GM12892 (cell line): ENCODE results near the gene TMPRSS15.
"Not testable (repeated sequence)": the region's sequence is repeated elsewhere in the genome, so short reads cannot be mapped to it uniquely, and the experiment has no call there.

Experiments
- DNase-seq: peaks from one replicate; pipeline ENCODE4 v3.0.0; 2011; ENCODE audit not compliant: insufficient read length
- FAIRE-seq: peaks from 2 replicates; lab custom pipeline; 2011; peaks lifted over from hg19 to GRCh38; lab: Jason Lieb, UNC
- POLR2A ChIP-seq: IDR thresholded peaks from 2 replicates; pipeline ENCODE4 v1.6.1; 2011; ENCODE audit warnings: low read depth, low read length, control low read depth
- POLR2AphosphoS5 ChIP-seq: IDR thresholded peaks from 2 replicates; pipeline ENCODE4 v1.6.1; 2011; ENCODE audit warnings: low read depth, low read length, control low read depth
- TAF1 ChIP-seq: IDR thresholded peaks from 2 replicates; pipeline ENCODE4 v1.6.1; 2011; ENCODE audit warnings: low read depth, mild to moderate bottlenecking, control low read depth, low read length, borderline replicate concordance

The TMPRSS15 gene

DNA sequence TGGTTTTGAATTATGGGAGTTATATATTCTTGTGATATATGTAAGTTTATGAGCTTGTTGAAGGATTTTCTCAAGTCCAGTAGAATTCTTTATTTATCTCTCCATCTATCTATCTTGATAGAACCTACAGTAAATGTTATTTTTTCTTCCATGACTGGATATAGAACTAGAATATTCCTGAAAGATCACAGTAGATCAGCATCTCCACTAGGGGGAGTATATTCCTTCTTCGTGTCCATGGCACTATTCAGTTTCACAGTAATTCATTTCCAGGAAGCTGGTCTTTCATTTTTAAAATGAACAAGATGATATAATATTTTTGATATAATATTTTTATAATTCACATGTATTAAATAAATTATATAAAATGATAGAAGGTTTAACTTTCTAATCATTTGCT, 18.8 kb downstream of the TMPRSS15 start:
- TF ChIP-seq POLR2AphosphoS5: no peak
- TF ChIP-seq POLR2A: no peak
- TF ChIP-seq TAF1: no peak
- FAIRE-seq (no peak), DNase-seq (no peak)

DNA sequence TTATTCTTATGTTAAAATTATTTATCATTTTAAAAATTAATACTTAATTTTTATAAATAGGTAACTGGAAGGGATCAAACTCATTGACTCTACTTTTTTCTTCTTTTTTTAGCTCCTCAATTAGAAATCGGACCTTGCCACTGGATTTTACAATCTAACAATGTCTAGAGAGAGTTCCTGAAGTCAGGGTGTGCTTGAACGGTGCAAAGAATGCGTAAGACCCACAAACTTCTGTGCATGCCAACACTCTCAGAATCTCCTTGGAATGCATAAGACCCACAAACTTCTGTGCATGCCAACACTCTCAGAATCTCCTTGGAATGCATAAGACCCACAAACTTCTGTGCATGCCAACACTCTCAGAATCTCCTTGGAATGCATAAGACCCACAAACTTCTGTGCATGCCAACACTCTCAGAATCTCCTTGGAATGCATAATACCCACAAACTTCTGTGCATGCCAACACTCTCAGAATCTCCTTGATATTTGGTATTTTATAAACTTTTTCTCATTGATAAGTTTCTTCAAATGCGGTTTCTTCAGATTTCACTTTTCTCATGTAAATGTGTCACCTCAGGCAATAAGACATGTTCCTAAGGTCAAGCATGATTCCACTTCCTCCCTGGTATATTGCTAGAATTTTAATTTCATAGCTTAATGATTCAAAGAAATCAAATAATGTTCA, 20.5 kb downstream of the TMPRSS15 start:
- not testable (repeated sequence) for FAIRE-seq, DNase-seq

DNA sequence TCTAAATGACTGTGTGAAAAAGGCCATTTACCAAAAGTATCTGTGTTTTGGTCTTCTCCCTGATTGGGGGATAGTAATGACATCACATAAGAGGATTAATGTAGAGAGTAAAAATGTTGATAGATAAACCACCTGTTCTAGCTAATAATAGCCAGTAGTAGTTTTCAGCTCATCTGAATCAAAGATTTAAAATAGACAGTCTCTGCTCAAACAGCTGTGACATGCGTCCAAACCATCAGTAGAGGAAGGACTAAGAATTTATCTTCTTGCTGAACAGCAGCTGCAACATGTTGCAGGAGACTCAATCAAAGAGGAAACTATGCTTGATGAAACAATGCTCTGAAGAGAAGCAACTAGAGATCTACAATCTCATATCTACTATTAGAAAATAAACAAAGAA, 21.4 kb downstream of the TMPRSS15 start:
- no peak for DNase-seq
- TF ChIP-seq POLR2A (no peak), POLR2AphosphoS5 (no peak), TAF1 (no peak)
- no peak for FAIRE-seq

DNA sequence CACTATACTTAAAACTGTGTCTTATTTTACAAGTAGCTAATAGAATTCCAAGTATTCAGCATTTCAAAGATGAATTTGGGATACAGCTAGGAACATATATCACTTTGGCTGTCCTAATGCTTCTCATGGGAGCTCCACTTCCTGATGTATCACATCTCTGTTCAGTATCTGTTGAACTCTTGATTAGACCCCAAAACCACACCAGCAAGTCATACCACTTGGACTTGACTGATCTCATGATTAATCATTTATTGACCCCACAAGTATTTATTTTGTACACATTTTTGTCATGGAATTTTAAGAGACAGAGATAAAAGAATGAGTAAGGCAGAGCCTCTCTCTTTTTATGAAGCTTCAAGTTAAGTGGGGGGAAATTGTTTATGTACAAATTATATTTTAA, 30.0 kb downstream of the TMPRSS15 start:
- TF ChIP-seq POLR2A (no peak), TAF1 (no peak), POLR2AphosphoS5 (no peak)
- FAIRE-seq (no peak), DNase-seq (no peak)

DNA sequence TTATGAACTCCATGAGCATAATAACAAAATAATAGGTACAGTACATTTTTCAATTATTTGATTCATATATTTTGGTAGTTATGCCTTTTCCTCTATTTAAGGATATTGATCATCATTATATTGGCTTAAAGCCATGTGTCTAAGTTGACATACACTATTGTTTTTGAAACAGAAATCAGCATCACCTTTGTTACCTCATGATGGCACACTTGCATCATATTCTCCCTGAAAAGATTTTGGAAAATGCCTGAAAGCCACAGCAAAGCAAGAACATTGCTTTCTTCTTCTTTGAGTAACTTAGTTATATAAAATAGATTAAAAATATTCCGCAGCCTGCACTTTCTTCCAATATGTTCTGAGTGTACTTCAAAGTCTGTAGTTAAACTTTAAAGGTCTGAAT, 33.3 kb downstream of the TMPRSS15 start:
- TF ChIP-seq POLR2A: no peak
- TF ChIP-seq POLR2AphosphoS5: no peak
- TF ChIP-seq TAF1: no peak
- no peak for DNase-seq
- no peak for FAIRE-seq

DNA sequence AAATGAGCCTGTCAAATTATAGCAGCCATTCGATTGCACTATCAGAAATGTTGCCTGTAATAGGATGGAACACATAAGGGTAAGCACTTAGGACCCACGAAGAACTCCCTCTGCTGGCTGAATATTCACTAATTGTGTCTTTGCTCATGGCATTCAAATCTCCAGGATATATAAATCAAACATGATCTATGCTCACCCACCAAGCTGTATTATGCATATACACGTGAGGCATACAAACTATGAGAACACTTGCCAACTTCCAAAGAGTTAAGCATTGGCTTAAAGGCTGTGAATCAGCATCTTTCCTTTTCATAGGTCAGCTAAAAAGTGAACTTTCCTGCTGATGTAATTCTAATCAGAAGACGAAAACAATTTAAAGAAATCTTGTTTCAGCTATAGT, 34.5 kb downstream of the TMPRSS15 start:
- FAIRE-seq (no peak), DNase-seq (no peak)
- TF ChIP-seq POLR2A: no peak
- TF ChIP-seq POLR2AphosphoS5: no peak
- no peak for TF ChIP-seq TAF1

DNA sequence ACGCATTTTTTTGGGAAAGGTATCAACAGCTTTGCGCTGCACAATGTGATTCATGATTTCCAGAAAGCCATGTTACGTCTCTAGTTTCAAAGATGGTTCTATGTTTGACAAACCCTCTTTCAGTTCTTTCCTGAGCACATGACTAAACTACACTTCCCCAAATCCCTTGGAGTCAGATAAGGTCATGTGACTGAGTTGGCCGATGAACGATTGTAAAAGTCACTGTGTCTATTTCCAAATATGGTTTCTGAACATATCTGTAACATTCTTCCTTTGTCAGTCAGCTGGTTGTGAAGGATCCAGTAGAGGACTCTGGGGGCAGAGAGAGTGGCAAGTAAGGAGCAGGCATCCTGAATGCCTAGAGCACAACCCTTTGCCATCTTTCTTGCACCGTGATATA, 35.4 kb downstream of the TMPRSS15 start:
- no peak for FAIRE-seq

DNA sequence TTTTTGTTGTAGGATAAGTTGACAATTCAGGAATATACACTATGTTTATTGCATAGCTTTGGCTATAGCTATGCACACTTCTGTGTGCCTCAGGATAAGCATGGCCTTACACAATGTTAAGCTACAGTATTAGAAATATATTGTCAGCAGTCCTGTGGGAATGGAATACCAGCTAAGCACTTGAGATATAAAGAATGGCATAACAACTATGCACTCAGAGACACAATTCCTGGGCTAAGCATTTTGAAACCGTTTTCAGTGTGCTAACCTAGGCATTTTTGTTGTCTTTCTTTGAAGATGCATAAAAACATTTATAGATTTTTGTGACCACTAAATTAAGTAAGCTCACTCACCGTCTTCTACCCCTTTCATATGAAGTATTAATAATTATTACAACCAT, 46.8 kb downstream of the TMPRSS15 start:
- DNase-seq (no peak), FAIRE-seq (no peak)
- TF ChIP-seq POLR2AphosphoS5 (no peak), TAF1 (no peak), POLR2A (no peak)

More for the DNA sequence above, 35.4 kb downstream of the TMPRSS15 start:
- TF ChIP-seq POLR2AphosphoS5 (no peak), TAF1 (no peak), POLR2A (no peak)
- DNase-seq: no peak

DNA sequence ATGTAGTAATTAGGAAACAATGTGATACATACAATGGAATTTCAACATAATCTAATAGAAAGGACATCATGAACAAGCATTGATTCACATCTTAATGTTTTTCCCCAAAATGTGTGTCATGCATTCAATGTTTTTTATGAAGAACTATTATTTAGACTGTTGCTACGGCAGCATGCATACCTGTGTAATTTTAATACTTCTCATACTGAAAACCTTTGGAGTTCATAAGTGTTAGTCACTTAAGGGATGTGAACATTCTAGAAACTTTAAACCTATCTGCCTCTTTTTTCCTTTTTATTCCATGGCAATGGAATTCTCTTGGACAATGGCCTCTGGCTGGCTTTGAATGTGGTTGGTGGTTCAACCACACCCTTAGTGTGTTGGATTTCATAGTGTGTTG, 48.6 kb downstream of the TMPRSS15 start:
- no peak for FAIRE-seq
- no peak for DNase-seq
- TF ChIP-seq TAF1 (no peak), POLR2A (no peak), POLR2AphosphoS5 (no peak)

DNA sequence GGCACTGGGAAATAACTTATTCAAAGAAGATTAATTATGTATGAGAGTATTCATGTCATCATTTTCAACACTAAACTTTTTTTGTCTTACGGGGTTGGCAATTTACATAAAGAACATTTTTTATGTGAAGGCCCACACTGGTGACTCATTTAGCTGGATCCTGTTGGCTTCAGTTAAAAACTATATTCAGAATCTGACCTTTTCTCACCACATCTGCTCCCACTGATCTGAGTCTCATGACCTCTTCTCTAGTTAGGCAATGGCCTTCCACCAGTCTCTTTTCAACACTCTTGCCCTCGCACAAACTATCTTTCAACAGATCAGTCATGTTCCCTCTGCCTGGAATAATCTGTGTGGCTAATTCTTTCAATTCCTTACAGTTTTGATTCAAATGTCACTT, 53.4 kb downstream of the TMPRSS15 start:
- DNase-seq: no peak
- no peak for TF ChIP-seq TAF1
- no peak for TF ChIP-seq POLR2AphosphoS5
- no peak for TF ChIP-seq POLR2A

DNA sequence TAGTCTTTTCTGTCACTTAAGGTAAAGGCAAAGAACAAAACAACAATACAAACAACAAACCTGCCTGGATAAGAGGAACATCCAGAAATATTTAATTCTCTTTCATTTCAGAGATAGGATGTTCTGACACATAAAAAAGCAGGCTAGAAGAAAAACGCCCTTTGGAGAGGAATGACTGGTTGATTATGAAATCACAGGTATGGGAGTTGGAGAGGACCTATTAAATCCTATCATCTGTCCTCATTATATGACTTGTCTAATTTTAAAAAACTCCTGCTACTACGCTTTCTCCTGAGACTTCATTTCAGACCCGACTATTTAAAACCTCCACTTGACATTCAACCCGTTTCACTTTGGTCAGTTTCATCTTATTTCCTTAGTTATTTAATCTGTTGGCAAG, 54.1 kb downstream of the TMPRSS15 start:
- no peak for TF ChIP-seq TAF1
- TF ChIP-seq POLR2A: no peak
- no peak for TF ChIP-seq POLR2AphosphoS5
- DNase-seq (no peak), FAIRE-seq (no peak)

More for the DNA sequence above, 53.4 kb downstream of the TMPRSS15 start:
- FAIRE-seq: no peak

DNA sequence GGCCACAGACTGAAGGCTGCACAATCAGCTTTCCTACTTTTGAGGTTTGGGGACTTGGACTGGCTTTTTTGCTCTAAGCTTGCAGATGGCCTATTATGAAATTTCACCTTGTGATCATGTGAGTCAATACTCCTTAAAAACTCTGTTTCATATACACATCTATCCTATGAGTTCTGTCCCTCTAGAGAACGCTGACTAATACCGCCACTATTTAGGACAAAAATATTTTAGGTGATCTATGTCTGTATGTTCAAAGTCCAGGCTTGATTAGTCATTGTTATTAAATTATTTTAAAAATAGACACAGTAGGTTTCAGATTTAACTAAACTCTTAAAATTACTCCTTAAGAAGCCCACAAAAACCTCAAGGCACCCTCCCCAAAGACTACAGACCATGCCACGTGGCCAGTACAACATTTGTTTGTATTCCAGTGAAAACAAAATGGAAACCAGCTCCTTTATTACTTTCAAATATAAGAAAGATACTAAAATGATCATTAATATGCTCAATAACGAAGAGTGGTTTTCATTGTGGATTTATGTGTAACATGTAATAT, 63.1 kb downstream of the TMPRSS15 start:
- no peak for FAIRE-seq
- TF ChIP-seq TAF1 (no peak), POLR2AphosphoS5 (no peak), POLR2A (no peak)
- DNase-seq: no peak
